H9 (cell line): ENCODE measurements around the gene SWI5. TPM values are rescaled to one million over a fixed set of nuclear protein-coding genes. Genes with fewer than 3 reads are reported as not detected.
A peak's percentile ranks its signal among the peaks of the same experiment; 100 is the strongest.

Source experiments
- DNase-seq: peaks from one replicate; pipeline ENCODE4 v3.0.0-alpha.2; 2017
- H2AFZ ChIP-seq: one replicate; pipeline ENCODE4 v1.6.1; 2013; ENCODE audit warnings: mild to moderate bottlenecking, low read length, control low read depth, moderate library complexity
- H2AK5ac ChIP-seq: 2 replicates; pipeline ENCODE4 v1.6.1; 2013; ENCODE audit warnings: low read length, control low read depth, mixed read lengths; ENCODE audit not compliant: insufficient read length
- H2BK120ac ChIP-seq: one replicate; pipeline ENCODE4 v1.6.1; 2013; ENCODE audit warnings: low read depth, mild to moderate bottlenecking, low read length, control low read depth, inconsistent platforms; ENCODE audit not compliant: poor library complexity, severe bottlenecking
- H2BK12ac ChIP-seq: 2 replicates; pipeline ENCODE4 v1.6.1; 2013; ENCODE audit warnings: low read length, control low read depth, mixed read lengths, low read depth; ENCODE audit not compliant: insufficient read length
- H2BK15ac ChIP-seq: 2 replicates; pipeline ENCODE4 v1.6.1; 2013; ENCODE audit warnings: low read depth, low read length, control low read depth
- H2BK20ac ChIP-seq: one replicate; pipeline ENCODE4 v1.6.1; 2013; ENCODE audit warnings: low read depth, mild to moderate bottlenecking, low read length, control low read depth, inconsistent platforms; ENCODE audit not compliant: poor library complexity, severe bottlenecking
- H2BK5ac ChIP-seq: 2 replicates; pipeline ENCODE4 v1.6.1; 2013; ENCODE audit warnings: low read length, control low read depth, mixed read lengths; ENCODE audit not compliant: insufficient read length
- H3K14ac ChIP-seq: 2 replicates; pipeline ENCODE4 v1.6.1; 2013; ENCODE audit warnings: low read length, control low read depth; ENCODE audit not compliant: insufficient read depth
- H3K18ac ChIP-seq: 2 replicates; pipeline ENCODE4 v1.6.1; 2013; ENCODE audit warnings: low read depth, mild to moderate bottlenecking, mixed read lengths, low read length, control low read depth; ENCODE audit not compliant: insufficient read length
- H3K23ac ChIP-seq: 2 replicates; pipeline ENCODE4 v1.6.1; 2013; ENCODE audit warnings: low read length, control low read depth, mixed read lengths, low read depth; ENCODE audit not compliant: insufficient read length
- H3K23me2 ChIP-seq: 2 replicates; pipeline ENCODE4 v1.6.1; 2013; ENCODE audit warnings: low read depth, mild to moderate bottlenecking, mixed read lengths, low read length, control low read depth; ENCODE audit not compliant: insufficient read length, poor library complexity, severe bottlenecking
- H3K27ac ChIP-seq: 2 replicates; pipeline ENCODE4 v1.5.1; 2013; ENCODE audit warnings: low read length, control low read depth, mixed read lengths, low read depth; ENCODE audit not compliant: insufficient read length
- H3K27me3 ChIP-seq: 2 replicates; pipeline ENCODE4 v1.6.1; 2013; ENCODE audit warnings: low read length, control low read depth, inconsistent platforms; ENCODE audit not compliant: insufficient read depth
- H3K4ac ChIP-seq: 2 replicates; pipeline ENCODE4 v1.6.1; 2013; ENCODE audit warnings: low read depth, mild to moderate bottlenecking, control low read depth, inconsistent platforms, low read length, moderate library complexity
- H3K4me1 ChIP-seq: 2 replicates; pipeline ENCODE4 v1.6.1; 2013; ENCODE audit warnings: low read length, control low read depth, inconsistent platforms; ENCODE audit not compliant: insufficient read depth
- H3K4me2 ChIP-seq: 2 replicates; pipeline ENCODE4 v1.6.1; 2013; ENCODE audit warnings: low read length, control low read depth, mixed read lengths; ENCODE audit not compliant: insufficient read length, insufficient read depth
- H3K56ac ChIP-seq: 2 replicates; pipeline ENCODE4 v1.6.1; 2013; ENCODE audit warnings: low read depth, mild to moderate bottlenecking, mixed read lengths, low read length, control low read depth; ENCODE audit not compliant: insufficient read length
- H3K79me1 ChIP-seq: 2 replicates; pipeline ENCODE4 v1.6.1; 2013; ENCODE audit warnings: low read depth, mild to moderate bottlenecking, moderate library complexity, low read length, control low read depth, inconsistent platforms; ENCODE audit not compliant: insufficient read depth, poor library complexity, severe bottlenecking
- H3K79me2 ChIP-seq: 2 replicates; pipeline ENCODE4 v1.6.1; 2013; ENCODE audit warnings: low read length, control low read depth, inconsistent platforms; ENCODE audit not compliant: insufficient read depth
- H3K9ac ChIP-seq: 2 replicates; pipeline ENCODE4 v1.6.1; 2013; ENCODE audit warnings: low read length, control low read depth, mixed read lengths; ENCODE audit not compliant: insufficient read length; ENCODE audit errors: extremely low read depth
- H3K9me3 ChIP-seq: one replicate; pipeline ENCODE4 v1.6.1; 2013; ENCODE audit warnings: low read depth, low read length, inconsistent platforms; ENCODE audit not compliant: control insufficient read depth
- H3T11ph ChIP-seq: one replicate; pipeline ENCODE4 v1.6.1; 2013; ENCODE audit warnings: mild to moderate bottlenecking, low read length, control low read depth, inconsistent platforms
- H4K20me1 ChIP-seq: one replicate; pipeline ENCODE4 v1.6.1; 2013; ENCODE audit not compliant: control insufficient read depth, insufficient read length, insufficient read depth
- H4K5ac ChIP-seq: 2 replicates; pipeline ENCODE4 v1.6.1; 2013; ENCODE audit warnings: low read depth, mild to moderate bottlenecking, mixed read lengths, low read length, control low read depth; ENCODE audit not compliant: insufficient read length
- H4K8ac ChIP-seq: replicated peaks from 2 replicates; pipeline ENCODE4 v1.6.1; 2013; ENCODE audit warnings: low read length, control low read depth, mixed read lengths, low read depth; ENCODE audit not compliant: insufficient read length
- H4K91ac ChIP-seq: 2 replicates; pipeline ENCODE4 v1.6.1; 2013; ENCODE audit warnings: low read depth, mild to moderate bottlenecking, moderate library complexity, mixed read lengths, low read length, control low read depth; ENCODE audit not compliant: insufficient read length
- H3K27ac Mint-ChIP-seq, 3 experiments: 2 replicates in 2 of 3; 3 replicates in 1 of 3; pipeline ENCODE4 v1.8.0; 2020 to 2021; ENCODE audit warnings: mixed read lengths in 3 of 3, mild to moderate bottlenecking in 1 of 3, moderate library complexity in 1 of 3
- H3K27me3 Mint-ChIP-seq: 2 replicates; pipeline ENCODE4 v1.8.0; 2021; ENCODE audit warnings: low read depth, mild to moderate bottlenecking, moderate library complexity, mixed read lengths
- H3K36me3 Mint-ChIP-seq, 3 experiments: 2 replicates in 2 of 3; 3 replicates in 1 of 3; pipeline ENCODE4 v1.8.0; 2020 to 2021; ENCODE audit warnings: low read depth in 3 of 3, mixed read lengths in 3 of 3; ENCODE audit not compliant: insufficient read depth in 1 of 3
- H3K4me1 Mint-ChIP-seq, 2 experiments: 2 replicates each; pipeline ENCODE4 v1.8.0; 2020; ENCODE audit warnings: mixed read lengths in 2 of 2
- H3K4me3 Mint-ChIP-seq, 2 experiments: 2 replicates in 1 of 2; 3 replicates in 1 of 2; pipeline ENCODE4 v1.8.0; 2020 to 2021; ENCODE audit warnings: mild to moderate bottlenecking in 2 of 2, mixed read lengths in 2 of 2, moderate library complexity in 1 of 2
- H3K9me3 Mint-ChIP-seq, 2 experiments: 2 replicates in 1 of 2; 3 replicates in 1 of 2; pipeline ENCODE4 v1.8.0; 2020; ENCODE audit warnings: mild to moderate bottlenecking in 2 of 2, mixed read lengths in 2 of 2, moderate library complexity in 1 of 2
- WGBS: extraction: QIAGEN DNeasy Blood & Tissue Kit; methylation state at CpG from one replicate; pipeline ENCODE4 v1.1.7; 2013; ENCODE audit warnings: missing lambda C conversion rate, low lambda C conversion rate, mixed read lengths; ENCODE audit not compliant: insufficient read length; ENCODE audit errors: extremely low coverage; 5-methylcytosine and 5-hydroxymethylcytosine counted together
- total RNA-seq: library from RNA; stranded (reverse); gene quantifications from 2 replicates; pipeline ENCODE4 v1.2.1, GENCODE V29; 2021
- TF ChIP-seq, protein P1 (sequence below): fragments of 200-600 bp; sonication (generic); conservative IDR thresholded peaks from 3 replicates; pipeline ENCODE4 v1.8.0; 2021; ENCODE audit warnings: antibody characterized with exemption, mild to moderate bottlenecking

Gene SWI5
- total RNA-seq, 1 experiment from 2014 or later: 25.6 TPM

DNA sequence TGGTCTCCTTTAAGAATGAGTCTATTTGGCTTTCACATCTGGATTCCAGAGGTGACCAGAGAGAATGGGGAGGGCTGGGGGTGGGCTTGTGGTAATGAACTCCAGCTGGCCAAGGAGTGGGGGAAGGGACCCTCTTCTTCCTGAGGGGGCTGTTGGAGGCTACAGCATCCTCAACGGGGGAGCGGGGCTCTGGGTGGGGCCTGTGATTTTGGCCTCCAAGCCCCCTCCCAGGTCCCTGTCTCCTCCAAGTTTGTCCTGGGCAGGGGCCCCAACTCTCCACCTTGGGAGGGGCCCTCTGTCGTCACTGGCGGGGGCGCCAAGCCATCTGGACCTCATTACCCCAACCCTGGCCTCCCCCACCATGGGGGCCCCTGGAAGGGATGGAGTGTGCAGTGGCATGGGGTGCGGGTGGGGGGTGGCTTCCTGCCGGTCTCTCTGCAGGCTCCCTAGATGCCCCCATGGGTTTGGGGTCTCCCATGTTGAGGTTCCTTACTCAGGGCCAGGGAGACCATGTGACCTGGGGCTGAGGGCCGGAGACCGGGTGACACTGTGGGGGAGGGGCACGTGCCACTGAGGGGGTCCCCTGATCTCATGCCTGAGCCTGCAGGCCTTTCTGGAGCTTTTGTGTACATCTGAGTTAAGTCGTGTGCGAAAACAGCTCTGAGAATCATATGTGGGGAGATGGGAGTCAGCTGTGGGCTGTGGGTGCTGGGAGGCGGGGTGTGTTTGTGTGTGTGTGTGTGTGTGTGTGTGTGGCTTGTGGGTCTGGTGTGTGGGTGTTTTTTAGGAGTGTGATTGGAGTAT lies 32.7 kb upstream of the SWI5 start:
- no peaks in the 10 kb centered on the region for H3K79me1 ChIP-seq
- H4K91ac ChIP-seq: no peak overlapping the region
- no peak overlapping the region for H3K27ac ChIP-seq
- Mint-ChIP-seq H3K36me3 (peaks cover 18 to 31% (median 27%) of the 10 kb centered on the region in 3 experiments), H3K27ac (no peak overlapping the region), H3K4me3 (peak overlapping the region in 1 of 2 experiments; percentile 8; a peak in 1 of 5 replicates), H3K4me1 (peaks cover 15 to 21% of the 10 kb centered on the region in 2 experiments), H3K27me3 (no peaks in the 10 kb centered on the region; the same call in 1 of the 2 replicates), H3K9me3 (no peaks in the 10 kb centered on the region)
- H2BK20ac ChIP-seq: no peak overlapping the region
- H3K23ac ChIP-seq: no peak overlapping the region
- H2BK15ac ChIP-seq: no peak overlapping the region
- DNase-seq: no peak
- H3K9ac ChIP-seq: no peak overlapping the region
- no peak overlapping the region for H4K8ac ChIP-seq
- H3K4me2 ChIP-seq: no peak overlapping the region
- peaks cover 5% of the 10 kb centered on the region; the same call in 1 of the 2 replicates for H3K4me1 ChIP-seq
- no peak overlapping the region for H3T11ph ChIP-seq
- no peak overlapping the region for H3K14ac ChIP-seq
- TF ChIP-seq, protein P1, sequence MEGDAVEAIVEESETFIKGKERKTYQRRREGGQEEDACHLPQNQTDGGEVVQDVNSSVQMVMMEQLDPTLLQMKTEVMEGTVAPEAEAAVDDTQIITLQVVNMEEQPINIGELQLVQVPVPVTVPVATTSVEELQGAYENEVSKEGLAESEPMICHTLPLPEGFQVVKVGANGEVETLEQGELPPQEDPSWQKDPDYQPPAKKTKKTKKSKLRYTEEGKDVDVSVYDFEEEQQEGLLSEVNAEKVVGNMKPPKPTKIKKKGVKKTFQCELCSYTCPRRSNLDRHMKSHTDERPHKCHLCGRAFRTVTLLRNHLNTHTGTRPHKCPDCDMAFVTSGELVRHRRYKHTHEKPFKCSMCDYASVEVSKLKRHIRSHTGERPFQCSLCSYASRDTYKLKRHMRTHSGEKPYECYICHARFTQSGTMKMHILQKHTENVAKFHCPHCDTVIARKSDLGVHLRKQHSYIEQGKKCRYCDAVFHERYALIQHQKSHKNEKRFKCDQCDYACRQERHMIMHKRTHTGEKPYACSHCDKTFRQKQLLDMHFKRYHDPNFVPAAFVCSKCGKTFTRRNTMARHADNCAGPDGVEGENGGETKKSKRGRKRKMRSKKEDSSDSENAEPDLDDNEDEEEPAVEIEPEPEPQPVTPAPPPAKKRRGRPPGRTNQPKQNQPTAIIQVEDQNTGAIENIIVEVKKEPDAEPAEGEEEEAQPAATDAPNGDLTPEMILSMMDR: no peak
- no peak overlapping the region for H3K56ac ChIP-seq
- peaks cover 5% of the 10 kb centered on the region for H4K20me1 ChIP-seq
- H3K18ac ChIP-seq: no peak overlapping the region
- H2BK12ac ChIP-seq: no peak overlapping the region
- no peaks in the 10 kb centered on the region for H3K79me2 ChIP-seq
- H3K4ac ChIP-seq: no peak overlapping the region
- no peaks in the 10 kb centered on the region for H3K9me3 ChIP-seq
- H2AK5ac ChIP-seq: no peak overlapping the region
- H2AFZ ChIP-seq: no peak overlapping the region
- H3K27me3 ChIP-seq: no peaks in the 10 kb centered on the region
- no peak overlapping the region for H2BK120ac ChIP-seq
- WGBS: no CpG with 5 or more reads among the region's 13 CpGs
- H2BK5ac ChIP-seq: no peak overlapping the region
- H4K5ac ChIP-seq: no peak overlapping the region
- no peaks in the 10 kb centered on the region for H3K23me2 ChIP-seq
